ENCODE results near the gene OR3A3.
"Not testable (repeated sequence)": the region's sequence is repeated elsewhere in the genome, so short reads cannot be mapped to it uniquely, and the experiment has no call there.

The OR3A3 gene

GRCh38 chr17:3411070-3411469 lies at the start of gene OR3A3:
TSS of gene OR3A3 (plus strand) at chr17:3411370.
- no peak for DNase-seq (ENCODE audit: low spot score)

GRCh38 chr17:3371167-3371566 lies 40.0 kb upstream of the OR3A3 start:
- DNase-seq (ENCODE audit: low spot score), result not testable (repeated sequence)

- DNase-seq (ENCODE audit: low spot score), result no peak
Observed at GRCh38 chr17:3378321-3378720, 32.8 kb upstream of the OR3A3 start.

- no peak for DNase-seq (ENCODE audit: low spot score)
Observed at GRCh38 chr17:3381957-3382356, 29.2 kb upstream of the OR3A3 start.

GRCh38 chr17:3385869-3386816 lies 25.0 kb upstream of the OR3A3 start, which contains the start of gene OR3A2:
TSS of gene OR3A2 (minus strand) at chr17:3386308.
- no peak for DNase-seq (ENCODE audit: low spot score)

- no peak for DNase-seq (ENCODE audit: low spot score)
Observed at GRCh38 chr17:3389791-3390190, 21.4 kb upstream of the OR3A3 start.

- DNase-seq (ENCODE audit: low spot score), result peak; percentile 35
Observed at GRCh38 chr17:3397801-3398200, 13.4 kb upstream of the OR3A3 start.

- no peak for DNase-seq (ENCODE audit: low spot score)
Observed at GRCh38 chr17:3398310-3398709, 12.9 kb upstream of the OR3A3 start, which contains the start of gene OR1E1. TSS of gene OR1E1 (minus strand) at chr17:3398410. CDS start at chr17:3398410, 0 bp downstream.

- no peak for DNase-seq (ENCODE audit: low spot score)
Observed at GRCh38 chr17:3400055-3400454, 11.1 kb upstream of the OR3A3 start.

GRCh38 chr17:3401786-3402185 lies 9.4 kb upstream of the OR3A3 start:
- DNase-seq (ENCODE audit: low spot score), result no peak

GRCh38 chr17:3403856-3404255 lies 7.3 kb upstream of the OR3A3 start:
- DNase-seq (ENCODE audit: low spot score), result not testable (repeated sequence)

- not testable (repeated sequence) for DNase-seq (ENCODE audit: low spot score)
Observed at GRCh38 chr17:3412216-3412615, 1.0 kb downstream of the OR3A3 start.

- no peak for DNase-seq (ENCODE audit: low spot score)
Observed at GRCh38 chr17:3415610-3416009, 4.4 kb downstream of the OR3A3 start.

GRCh38 chr17:3418222-3418621 lies 7.1 kb downstream of the OR3A3 start:
- no peak for DNase-seq (ENCODE audit: low spot score)

- DNase-seq (ENCODE audit: low spot score), result peak; percentile 42
Observed at GRCh38 chr17:3433215-3433614, 22.0 kb downstream of the OR3A3 start.

GRCh38 chr17:3433741-3434140 lies 22.6 kb downstream of the OR3A3 start, which contains the start of gene OR1E2:
TSS of gene OR1E2 (minus strand) at chr17:3433841. CDS start at chr17:3433841, 0 bp downstream.
- no peak for DNase-seq (ENCODE audit: low spot score)

- DNase-seq (ENCODE audit: low spot score), result no peak
Observed at GRCh38 chr17:3438368-3438767, 27.2 kb downstream of the OR3A3 start.

GRCh38 chr17:3440451-3440850 lies 29.3 kb downstream of the OR3A3 start:
- peak; percentile 1 for DNase-seq (ENCODE audit: low spot score)

GRCh38 chr17:3447625-3448024 lies 36.5 kb downstream of the OR3A3 start:
- peak; percentile 44 for DNase-seq (ENCODE audit: low spot score)

- DNase-seq (ENCODE audit: low spot score), result peak; percentile 23
Observed at GRCh38 chr17:3448059-3448665, 37.0 kb downstream of the OR3A3 start.

- DNase-seq (ENCODE audit: low spot score), result not testable (repeated sequence)
Observed at GRCh38 chr17:3466355-3466754, 55.2 kb downstream of the OR3A3 start.

GRCh38 chr17:3469529-3469928 lies 58.4 kb downstream of the OR3A3 start:
- no peak for DNase-seq (ENCODE audit: low spot score)

GRCh38 chr17:3471599-3471998 lies 60.4 kb downstream of the OR3A3 start, which contains the start of gene SPATA22:
TSS of gene SPATA22 (minus strand) at chr17:3471819. CDS start at chr17:3469325, 2,494 bp downstream.
- no peak for DNase-seq (ENCODE audit: low spot score)
